HL-60 (cell line): ENCODE results near the gene PRCC.

Experiments
- CTCF ChIP-seq: IDR thresholded peaks from one replicate; pipeline ENCODE4 v1.5.1; 2011; ENCODE audit warnings: low read length, control low read depth, inconsistent platforms; ENCODE audit not compliant: insufficient read depth
- REST ChIP-seq: IDR thresholded peaks from 2 replicates; pipeline ENCODE4 v1.6.1; 2012; ENCODE audit warnings: low read depth; ENCODE audit not compliant: insufficient replicate concordance

GRCh38 chr1:156744344-156744743 lies 23.0 kb upstream of the PRCC start:
- TF ChIP-seq REST = no peak
- no peak for TF ChIP-seq CTCF
